HepG2 (cell line): ENCODE data around the gene PDLIM4. TPM values are rescaled to one million over a fixed set of nuclear protein-coding genes. Genes with fewer than 3 reads are reported as not detected.

Source experiments
- ATAC-seq: fragments of 200-7000 bp; cut with Tn5 transposase; 3 replicates; pipeline ENCODE4 v1.9.1; 2020; ENCODE audit warnings: mild to moderate bottlenecking, moderate library complexity
- BruUV-seq: library from RNA; stranded (reverse); fragments of 400-500 nt; replicated peaks from 2 replicates; lab custom pipeline; 2021; lab: Mats Ljungman, UMichigan
- CTCF ChIA-PET: fragments of 300-600 bp; formaldehyde crosslinking; extraction: SDS; loops from one replicate; lab custom pipeline; 2021; ENCODE audit warnings: low total read pairs, inconsistent platforms, low intra/inter-chr PET ratio; lab: Yijun Ruan, JAX
- POLR2A ChIA-PET: fragments of 350-600 bp; sonication (Branson Sonifier 250); formaldehyde crosslinking; loops from one replicate; lab custom pipeline; 2020; ENCODE audit warnings: antibody characterized with exemption, inconsistent platforms; lab: Yijun Ruan, JAX
- DNase-seq: peaks from one replicate; pipeline ENCODE4 v3.0.0-alpha.2; 2015; ENCODE audit warnings: low spot score
- FAIRE-seq: peaks from 3 replicates; lab custom pipeline; 2011; peaks lifted over from hg19 to GRCh38; lab: Jason Lieb, UNC
- H2AFZ ChIP-seq: one replicate; pipeline ENCODE4 v1.6.1; 2011; ENCODE audit warnings: low read length, inconsistent platforms
- H3K27ac ChIP-seq: fragments of 300-600 bp; 3 replicates; pipeline ENCODE4 v1.8.0; 2011; ENCODE audit warnings: mixed run types, mild to moderate bottlenecking, mixed read lengths, low read length, inconsistent platforms; ENCODE audit not compliant: insufficient read depth; ENCODE audit errors: extremely low read length
- H3K27me3 ChIP-seq, 2 experiments: fragments of 200-600 bp in 1 of 2; 2 replicates in 1 of 2; 3 replicates in 1 of 2; pipeline versions ENCODE4 v1.6.0 to v1.8.0; 2011; ENCODE audit warnings: low read length in 2 of 2, mild to moderate bottlenecking in 2 of 2, moderate library complexity in 2 of 2, inconsistent platforms in 1 of 2; ENCODE audit not compliant: insufficient read depth in 2 of 2, control insufficient read depth in 1 of 2
- H3K36me3 ChIP-seq, 2 experiments: fragments of 200-600 bp in 1 of 2; replicated peaks in 1 of 2; 2 replicates in 1 of 2; 3 replicates in 1 of 2; pipeline versions ENCODE4 v1.5.1 to v1.8.0; 2011; ENCODE audit warnings: low read length in 2 of 2, inconsistent platforms in 1 of 2; ENCODE audit not compliant: insufficient read depth in 2 of 2, control insufficient read depth in 1 of 2
- H3K4me1 ChIP-seq: 2 replicates; pipeline ENCODE4 v1.5.1; 2012; ENCODE audit warnings: low read length, inconsistent platforms; ENCODE audit not compliant: insufficient read depth
- H3K4me2 ChIP-seq: 2 replicates; pipeline ENCODE4 v1.6.0; 2011; ENCODE audit warnings: low read depth, low read length, inconsistent platforms
- H3K4me3 ChIP-seq, 3 experiments: fragments of 200-600 bp in 1 of 3; sonication (generic), shearing (Covaris generic) in 1 of 3; replicated peaks in 1 of 3; 2 replicates each; pipeline ENCODE4 v1.5.1; 2011 to 2016; ENCODE audit warnings: low read length in 3 of 3, inconsistent platforms in 2 of 3, low read depth in 2 of 3, mild to moderate bottlenecking in 2 of 3, control low read depth in 1 of 3, mixed read lengths in 1 of 3; ENCODE audit not compliant: insufficient read depth in 1 of 3
- H3K79me2 ChIP-seq: one replicate; pipeline ENCODE4 v1.6.1; 2011; ENCODE audit warnings: low read length, inconsistent platforms; ENCODE audit not compliant: insufficient read depth
- H3K9ac ChIP-seq: 2 replicates; pipeline ENCODE4 v1.6.0; 2011; ENCODE audit warnings: mild to moderate bottlenecking, low read depth, low read length, inconsistent platforms; ENCODE audit not compliant: insufficient read depth
- H3K9me3 ChIP-seq: 2 replicates; pipeline ENCODE4 v1.5.1; 2012; ENCODE audit warnings: mild to moderate bottlenecking, low read length
- H4K20me1 ChIP-seq: 2 replicates; pipeline ENCODE4 v1.6.0; 2011; ENCODE audit warnings: inconsistent platforms, mild to moderate bottlenecking, low read length, moderate library complexity; ENCODE audit not compliant: insufficient read depth
- ATM ChIP-seq: fragments of 450-650 bp; IDR thresholded peaks from 2 replicates; pipeline ENCODE4 v1.7.1; 2017; ENCODE audit warnings: mild to moderate bottlenecking, borderline replicate concordance
- ELF4 ChIP-seq: sonication (generic); formaldehyde crosslinking; IDR thresholded peaks from 2 replicates; pipeline ENCODE4 v1.5.0; 2020; ENCODE audit warnings: missing genetic modification reagents, mild to moderate bottlenecking, moderate library complexity, borderline replicate concordance
- FOXA3 ChIP-seq: IDR thresholded peaks from 2 replicates; pipeline ENCODE4 v1.6.1; 2016; ENCODE audit warnings: missing genetic modification reagents, missing compliant biosample characterization
- NAIF1 ChIP-seq: sonication (generic); formaldehyde crosslinking; IDR thresholded peaks from 2 replicates; pipeline ENCODE4 v1.5.0; 2020; ENCODE audit warnings: mild to moderate bottlenecking, missing genetic modification reagents, borderline replicate concordance
- PAF1 ChIP-seq: IDR thresholded peaks from 2 replicates; pipeline ENCODE4 v1.6.1; 2016; ENCODE audit warnings: missing genetic modification reagents, missing compliant biosample characterization
- PITX1 ChIP-seq: sonication (generic); formaldehyde crosslinking; IDR thresholded peaks from 2 replicates; pipeline ENCODE4 v1.5.1; 2020; ENCODE audit warnings: mild to moderate bottlenecking, missing genetic modification reagents
- POLR2AphosphoS5 ChIP-seq: IDR thresholded peaks from 2 replicates; pipeline ENCODE4 v1.6.1; 2012; ENCODE audit warnings: low read depth, low read length
- PTBP1 ChIP-seq: fragments of 200-400 bp; formaldehyde crosslinking; IDR thresholded peaks from 2 replicates; pipeline ENCODE4 v1.6.1; 2018; ENCODE audit warnings: low read length, low read depth; ENCODE audit not compliant: poor library complexity, severe bottlenecking
- SRSF1 ChIP-seq: fragments of 200-400 bp; formaldehyde crosslinking; optimal IDR thresholded peaks from 2 replicates; pipeline ENCODE3; 2017; ENCODE audit warnings: mild to moderate bottlenecking, low read depth, low read length, moderate library complexity
- SRSF4 ChIP-seq: fragments of 200-400 bp; formaldehyde crosslinking; IDR thresholded peaks from one replicate; pipeline ENCODE4 v1.6.1; 2018; ENCODE audit warnings: mild to moderate bottlenecking, low read depth, low read length, moderate library complexity; ENCODE audit not compliant: poor library complexity, severe bottlenecking
- TAF15 ChIP-seq: fragments of 200-400 bp; formaldehyde crosslinking; IDR thresholded peaks from one replicate; pipeline ENCODE4 v1.6.1; 2018; ENCODE audit warnings: mild to moderate bottlenecking, low read depth, low read length; ENCODE audit not compliant: poor library complexity, severe bottlenecking
- THYN1 ChIP-seq: sonication (generic); formaldehyde crosslinking; IDR thresholded peaks from 2 replicates; pipeline ENCODE4 v1.8.1; 2023; ENCODE audit warnings: low read depth, mild to moderate bottlenecking, moderate library complexity, missing genetic modification reagents, borderline replicate concordance
- ZMAT3 ChIP-seq: sonication (generic); formaldehyde crosslinking; conservative IDR thresholded peaks from 2 replicates; pipeline ENCODE4 v1.7.0; 2021; ENCODE audit warnings: missing genetic modification reagents
- ZNF331 ChIP-seq: sonication (generic); formaldehyde crosslinking; IDR thresholded peaks from 2 replicates; pipeline ENCODE4 v1.4.0; 2020; ENCODE audit warnings: missing genetic modification reagents
- ZNF589 ChIP-seq: sonication (generic); formaldehyde crosslinking; conservative IDR thresholded peaks from 2 replicates; pipeline ENCODE4 v1.8.0; 2022; ENCODE audit warnings: mild to moderate bottlenecking, moderate library complexity, missing genetic modification reagents
- ZNF614 ChIP-seq: IDR thresholded peaks from 2 replicates; pipeline ENCODE4 v1.6.1; 2018; ENCODE audit warnings: missing biosample characterization, missing genetic modification reagents, inconsistent platforms, borderline replicate concordance
- ZNF629 ChIP-seq: sonication (generic); formaldehyde crosslinking; conservative IDR thresholded peaks from 2 replicates; pipeline ENCODE4 v1.5.0; 2020; ENCODE audit warnings: missing genetic modification reagents
- WGBS: methylation state at CpG from one replicate; pipeline ENCODE4 v1.1.6; 2017; ENCODE audit warnings: low lambda C conversion rate; 5-methylcytosine and 5-hydroxymethylcytosine counted together
- in situ Hi-C: cut with HindIII; loops from 2 replicates; pipeline ENCODE4 v1.10.0; 2017; ENCODE audit warnings: low pct_unique_long_range_greater_than_20kb; ENCODE audit not compliant: extremely low pct_ligation_motif_present
- intact Hi-C: fragments of 100-400 bp; cut with micrococcal nuclease; formaldehyde crosslinking; loops from one replicate; pipeline ENCODE4 v1.10.0; 2022; ENCODE audit not compliant: unreplicated experiment
- polyA plus RNA-seq, 8 experiments: library from polyadenylated mRNA; depleted of rRNA in 3 of 8; stranded (reverse) in 7 of 8; unstranded in 1 of 8; fragments of >200 nt; fragmentation: Illumina TruSeq in 4 of 8; extraction: Trizol in 4 of 8; gene quantifications; 2 replicates each; pipeline versions ENCODE4 v1.2.1 to v1.2.3, GENCODE V29; 2011 to 2016; ENCODE audit warnings: low read depth in 4 of 8, missing spikeins in 1 of 8, mixed read lengths in 1 of 8; ENCODE audit not compliant: insufficient read depth in 1 of 8
- total RNA-seq, 5 experiments: library from RNA; depleted of rRNA; stranded (reverse); fragments of >200 nt; fragmentation: Illumina TruSeq; extraction: Trizol; gene quantifications; 2 replicates each; pipeline ENCODE4 v1.2.3, GENCODE V29; 2016; ENCODE audit warnings: low read depth in 1 of 5
- TF ChIP-seq, protein P1 (sequence below): sonication (generic); formaldehyde crosslinking; IDR thresholded peaks from 2 replicates; pipeline ENCODE4 v1.5.1; 2020; ENCODE audit warnings: mild to moderate bottlenecking, missing genetic modification reagents, moderate library complexity
- TF ChIP-seq, protein P2 (sequence below): IDR thresholded peaks from 2 replicates; pipeline ENCODE4 v1.6.1; 2016; ENCODE audit warnings: mild to moderate bottlenecking, missing biosample characterization, missing genetic modification reagents

The PDLIM4 gene
- total and polyA plus RNA-seq, 2 of the 13 experiments (the other 11 are each of a cell fraction or from before 2014, with no cell fraction given) = 1.1 to 2.3 TPM

DNA sequence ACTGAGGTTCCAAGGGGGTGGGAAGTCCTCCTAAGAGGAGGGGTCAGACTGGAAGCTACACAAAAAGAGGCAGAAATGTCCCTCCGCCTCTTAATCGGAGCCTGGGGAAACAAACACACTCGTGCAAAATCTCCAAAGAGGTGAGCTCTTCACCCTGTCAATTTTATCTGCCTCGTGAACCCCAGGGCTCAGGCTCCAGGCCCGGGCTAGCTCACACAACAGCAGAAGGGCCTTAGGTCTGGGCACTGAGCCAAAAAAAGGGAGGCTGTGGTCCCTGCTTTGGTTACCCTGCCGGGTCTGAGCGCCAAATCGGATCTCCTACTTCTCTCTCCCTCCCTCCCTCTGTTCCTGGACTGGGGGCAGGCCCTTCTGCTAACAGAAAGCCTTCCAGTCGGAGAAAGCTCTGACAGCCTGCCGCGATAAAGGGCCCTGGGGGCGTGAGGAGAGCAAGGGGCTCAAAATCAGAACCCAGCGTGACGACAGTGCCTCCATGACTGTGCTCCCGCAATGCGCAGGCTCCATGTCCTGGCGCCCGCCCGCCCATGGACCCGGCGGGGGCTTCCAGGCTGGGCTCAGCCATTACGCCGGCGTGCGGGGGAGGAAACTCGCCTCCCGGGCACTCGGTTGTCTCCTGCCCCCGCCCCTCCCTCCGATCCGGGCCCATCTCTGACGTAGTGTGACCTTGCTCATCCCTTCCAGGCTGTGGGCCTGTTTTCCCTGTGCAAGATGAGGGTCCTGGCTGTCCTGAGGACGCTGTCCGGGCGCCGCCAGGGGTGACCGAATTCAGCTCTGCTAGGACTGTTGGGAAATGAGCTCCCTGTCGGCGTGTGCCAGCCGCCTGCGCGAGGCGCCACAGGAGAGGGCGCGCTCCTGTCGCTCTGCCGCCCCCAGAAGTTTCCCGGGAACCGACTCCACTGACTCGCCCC is 35.8 kb downstream of the PDLIM4 start:
- POLR2A ChIA-PET = interaction anchor here (0.6 to 4.7 kb wide), 28 partner anchors 9 to 496 kb away, joined by 3 to 51 read pairs (median 5); partner anchors contain the start of genes FNIP1, IRF1, P4HA2 and RAD50
- Histone ChIP-seq H3K4me1 (peaks cover 27% of the 10 kb centered on the region), H3K79me2 (no peaks in the 10 kb centered on the region), H3K9ac (peak overlapping the region; percentile 91), H3K4me2 (peak overlapping the region; percentile 99), H4K20me1 (no peaks in the 10 kb centered on the region), H3K27me3 (no peaks in the 10 kb centered on the region; a peak in 2 of 5 replicates), H3K27ac (peak overlapping the region; percentile 92), H3K4me3 (peak overlapping the region; percentile 51 to 79 (median 55)), H2AFZ (peak overlapping the region; percentile 85), H3K36me3 (no peaks in the 10 kb centered on the region), H3K9me3 (no peaks in the 10 kb centered on the region)
- intact Hi-C loops = loop anchor here (5.0 kb wide), 1 partner anchor 74 kb away; the partner anchor contains the start of gene SLC22A5
- TSS peak; percentile 83 for BruUV-seq
- FAIRE-seq (peak; percentile 60), DNase-seq (peak; percentile 82), ATAC-seq (peak; percentile 84)
- WGBS = 2% methylated on average over 14 of the region's 50 CpGs
- in situ Hi-C loops = loop anchor here (10.0 kb wide), 1 partner anchor 201 kb away; the partner anchor contains the start of gene IRF1
- CTCF ChIA-PET = no interaction called here
- TF ChIP-seq SRSF4 (no peak), ZNF614 (CRISPR knock-in tag) (0 out of 2 replicates have a peak, but pooled peaks have one; percentile 15), NAIF1 (peak; percentile 71; the same call in 1 of the 2 replicates), PTBP1 (no peak), THYN1 (CRISPR knock-in tag) (no peak), TAF15 (no peak), ZNF589 (CRISPR knock-in tag) (peak; percentile 43; the same call in 1 of the 2 replicates), SRSF1 (peak; percentile 66), POLR2AphosphoS5 (no peak), FOXA3 (CRISPR knock-in tag) (0 out of 2 replicates have a peak, but pooled peaks have one; percentile 3), ZNF629 (CRISPR knock-in tag) (peak; percentile 5; the same call in 1 of the 2 replicates), PAF1 (no peak), ZNF331 (CRISPR knock-in tag) (peak; percentile 60), ELF4 (no peak), ATM (no peak), ZMAT3 (CRISPR knock-in tag) (no peak), PITX1 (CRISPR knock-in tag) (peak; percentile 24; the same call in 1 of the 2 replicates)
- TF ChIP-seq, protein P1, sequence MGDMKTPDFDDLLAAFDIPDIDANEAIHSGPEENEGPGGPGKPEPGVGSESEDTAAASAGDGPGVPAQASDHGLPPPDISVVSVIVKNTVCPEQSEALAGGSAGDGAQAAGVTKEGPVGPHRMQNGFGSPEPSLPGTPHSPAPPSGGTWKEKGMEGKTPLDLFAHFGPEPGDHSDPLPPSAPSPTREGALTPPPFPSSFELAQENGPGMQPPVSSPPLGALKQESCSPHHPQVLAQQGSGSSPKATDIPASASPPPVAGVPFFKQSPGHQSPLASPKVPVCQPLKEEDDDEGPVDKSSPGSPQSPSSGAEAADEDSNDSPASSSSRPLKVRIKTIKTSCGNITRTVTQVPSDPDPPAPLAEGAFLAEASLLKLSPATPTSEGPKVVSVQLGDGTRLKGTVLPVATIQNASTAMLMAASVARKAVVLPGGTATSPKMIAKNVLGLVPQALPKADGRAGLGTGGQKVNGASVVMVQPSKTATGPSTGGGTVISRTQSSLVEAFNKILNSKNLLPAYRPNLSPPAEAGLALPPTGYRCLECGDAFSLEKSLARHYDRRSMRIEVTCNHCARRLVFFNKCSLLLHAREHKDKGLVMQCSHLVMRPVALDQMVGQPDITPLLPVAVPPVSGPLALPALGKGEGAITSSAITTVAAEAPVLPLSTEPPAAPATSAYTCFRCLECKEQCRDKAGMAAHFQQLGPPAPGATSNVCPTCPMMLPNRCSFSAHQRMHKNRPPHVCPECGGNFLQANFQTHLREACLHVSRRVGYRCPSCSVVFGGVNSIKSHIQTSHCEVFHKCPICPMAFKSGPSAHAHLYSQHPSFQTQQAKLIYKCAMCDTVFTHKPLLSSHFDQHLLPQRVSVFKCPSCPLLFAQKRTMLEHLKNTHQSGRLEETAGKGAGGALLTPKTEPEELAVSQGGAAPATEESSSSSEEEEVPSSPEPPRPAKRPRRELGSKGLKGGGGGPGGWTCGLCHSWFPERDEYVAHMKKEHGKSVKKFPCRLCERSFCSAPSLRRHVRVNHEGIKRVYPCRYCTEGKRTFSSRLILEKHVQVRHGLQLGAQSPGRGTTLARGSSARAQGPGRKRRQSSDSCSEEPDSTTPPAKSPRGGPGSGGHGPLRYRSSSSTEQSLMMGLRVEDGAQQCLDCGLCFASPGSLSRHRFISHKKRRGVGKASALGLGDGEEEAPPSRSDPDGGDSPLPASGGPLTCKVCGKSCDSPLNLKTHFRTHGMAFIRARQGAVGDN (CRISPR knock-in tag) = peak; percentile 96
- TF ChIP-seq, protein P2, sequence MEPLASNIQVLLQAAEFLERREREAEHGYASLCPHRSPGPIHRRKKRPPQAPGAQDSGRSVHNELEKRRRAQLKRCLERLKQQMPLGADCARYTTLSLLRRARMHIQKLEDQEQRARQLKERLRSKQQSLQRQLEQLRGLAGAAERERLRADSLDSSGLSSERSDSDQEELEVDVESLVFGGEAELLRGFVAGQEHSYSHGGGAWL (CRISPR knock-in tag) = peak; percentile 61; the same call in 1 of the 2 replicates
